GM19328 (cell line): ENCODE measurements around the gene CNPY4.
A peak's percentile ranks its signal among the peaks of the same experiment; 100 is the strongest.

Experiments
- ATAC-seq: cut with Tn5 transposase; IDR thresholded peaks from one replicate; pipeline ENCODE4 v1.9.1; 2021; ENCODE audit warnings: mild to moderate bottlenecking, moderate library complexity; ENCODE audit not compliant: unreplicated experiment

Gene CNPY4, protein sequence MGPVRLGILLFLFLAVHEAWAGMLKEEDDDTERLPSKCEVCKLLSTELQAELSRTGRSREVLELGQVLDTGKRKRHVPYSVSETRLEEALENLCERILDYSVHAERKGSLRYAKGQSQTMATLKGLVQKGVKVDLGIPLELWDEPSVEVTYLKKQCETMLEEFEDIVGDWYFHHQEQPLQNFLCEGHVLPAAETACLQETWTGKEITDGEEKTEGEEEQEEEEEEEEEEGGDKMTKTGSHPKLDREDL

DNA sequence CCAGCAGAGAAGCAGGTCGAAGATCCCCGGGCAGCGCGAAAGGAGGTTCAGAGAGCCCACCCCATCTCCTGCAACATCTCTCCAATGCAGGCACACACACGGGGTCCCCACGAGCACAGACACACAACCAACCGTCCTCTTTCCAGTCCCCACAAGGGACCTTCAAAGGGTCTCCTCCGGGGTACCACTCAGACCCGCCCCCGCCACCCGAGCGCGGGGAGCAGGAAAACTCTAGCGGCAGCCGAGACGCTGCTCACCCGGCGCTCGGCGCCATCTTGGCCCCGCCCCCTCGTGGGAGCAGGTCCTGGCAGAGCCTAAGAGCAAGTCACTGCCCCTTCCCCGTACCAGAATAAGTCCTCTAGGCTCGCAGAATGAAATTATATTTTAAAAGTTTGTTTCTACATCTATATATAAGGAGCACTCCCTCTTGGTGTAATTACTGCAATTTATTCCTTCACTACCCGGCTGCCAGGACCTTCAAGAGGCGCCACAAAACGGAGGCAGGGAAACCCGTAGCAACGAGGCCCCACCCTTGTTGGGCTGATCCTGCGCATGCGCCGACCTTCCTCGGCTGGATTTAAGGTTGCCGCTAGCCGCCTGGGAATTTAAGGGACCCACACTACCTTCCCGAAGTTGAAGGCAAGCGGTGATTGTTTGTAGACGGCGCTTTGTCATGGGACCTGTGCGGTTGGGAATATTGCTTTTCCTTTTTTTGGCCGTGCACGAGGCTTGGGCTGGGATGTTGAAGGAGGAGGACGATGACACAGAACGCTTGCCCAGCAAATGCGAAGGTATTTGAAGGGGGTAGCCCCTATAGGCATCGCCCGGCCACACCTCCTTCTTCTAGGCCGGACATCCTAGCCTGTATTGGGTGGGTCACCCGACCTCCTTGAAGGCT is at the start of gene CNPY4, which contains the start of gene TAF6:
CNPY4 (plus strand) TSS at position 563 of the 898 bp plus-strand sequence; CDS start at position 674, 111 bp downstream.
TAF6 (minus strand) TSS at position 287 of the 898 bp plus-strand sequence. CDS start 5,149 bp downstream, outside the sequence.
- peak; percentile 64 for ATAC-seq

DNA sequence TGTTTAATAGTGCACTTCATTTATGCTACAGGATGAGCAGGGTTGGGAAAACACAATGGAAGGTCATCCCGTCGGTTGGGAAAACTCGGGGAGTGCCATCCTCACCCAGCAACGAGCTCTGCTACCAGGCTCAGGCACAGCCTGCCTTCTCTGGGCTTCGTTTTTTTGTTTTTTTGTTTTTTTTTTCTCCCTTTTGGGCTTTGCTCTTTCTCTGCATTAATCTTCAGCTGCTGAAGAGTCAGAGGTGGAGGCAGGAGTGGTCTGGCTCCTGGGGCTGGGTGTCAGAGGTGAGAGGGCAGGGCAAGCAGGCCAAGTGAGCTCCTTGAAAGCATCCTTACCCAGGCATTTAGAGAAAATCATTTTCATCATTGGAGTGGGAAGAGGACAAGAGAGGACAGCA is 49.4 kb upstream of the CNPY4 start:
- ATAC-seq: no peak

DNA sequence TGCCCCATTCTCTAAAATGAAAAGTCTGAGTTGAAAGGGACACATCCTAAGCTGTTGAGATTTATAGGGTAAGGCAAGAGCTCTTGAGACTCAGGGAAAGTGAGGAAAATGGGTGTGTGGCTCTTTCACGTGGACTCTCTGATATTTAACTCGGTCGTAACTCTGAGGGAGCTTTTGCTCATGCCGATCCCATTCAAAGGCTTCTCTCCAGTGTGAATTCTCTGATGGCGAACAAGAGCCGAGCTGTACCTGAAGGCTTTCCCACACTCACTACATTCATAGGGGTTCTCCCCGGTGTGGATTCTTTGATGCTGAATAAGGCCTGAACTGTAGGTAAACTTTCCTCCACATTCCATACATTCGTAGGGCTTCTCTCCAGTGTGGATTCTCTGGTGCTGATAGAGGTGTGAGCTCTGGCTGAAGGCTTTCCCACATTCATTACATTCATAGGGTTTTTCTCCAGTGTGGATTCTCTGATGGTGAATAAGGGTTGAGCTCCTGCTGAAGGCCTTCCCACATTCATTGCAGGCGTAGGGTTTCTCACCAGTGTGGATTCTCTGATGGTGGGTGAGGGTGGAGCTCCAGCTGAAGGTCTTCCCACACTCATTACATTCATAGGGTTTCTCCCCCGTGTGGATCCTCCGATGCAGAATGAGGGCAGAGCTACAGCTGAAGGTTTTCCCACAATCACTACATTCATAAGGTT is 48.3 kb upstream of the CNPY4 start:
- no peak for ATAC-seq

DNA sequence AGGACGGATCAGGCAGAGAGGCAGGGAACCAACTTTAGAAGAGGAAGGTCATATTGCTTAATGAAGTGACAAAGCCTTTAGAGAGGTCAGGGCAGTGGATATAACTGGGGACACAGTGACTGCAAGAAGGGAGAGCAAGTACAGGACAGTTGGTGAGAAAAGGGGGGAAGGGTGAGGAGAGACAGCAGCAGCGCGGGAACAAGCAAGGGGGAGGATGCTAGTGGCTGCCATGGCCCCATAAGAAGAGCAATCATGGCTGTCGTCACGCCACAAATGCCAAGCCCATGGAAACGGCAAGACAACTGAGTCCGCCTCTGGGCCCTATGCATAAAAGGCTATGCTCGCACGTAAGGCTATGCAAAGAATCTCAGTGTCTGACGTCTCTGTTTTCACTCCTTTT is 47.0 kb upstream of the CNPY4 start:
- no peak for ATAC-seq

DNA sequence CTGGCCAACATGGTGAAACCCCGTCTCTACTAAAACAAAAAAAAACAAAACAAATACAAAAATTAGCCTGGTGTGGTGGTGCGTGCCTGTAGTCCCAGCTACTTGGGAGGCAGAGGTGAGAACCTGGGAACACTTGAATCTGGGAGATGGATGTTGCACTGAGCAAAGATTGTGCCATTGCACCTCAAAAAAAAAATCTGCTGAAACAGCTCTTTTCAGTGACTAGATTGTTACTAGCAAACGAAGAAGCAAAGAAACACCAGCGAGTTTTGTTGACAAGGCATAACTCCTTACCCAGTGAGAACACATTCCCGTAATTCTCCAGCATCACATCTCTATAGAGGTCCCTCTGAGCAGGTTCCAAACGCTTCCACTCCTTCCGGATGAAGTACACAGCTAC is 44.6 kb upstream of the CNPY4 start:
- no peak for ATAC-seq

DNA sequence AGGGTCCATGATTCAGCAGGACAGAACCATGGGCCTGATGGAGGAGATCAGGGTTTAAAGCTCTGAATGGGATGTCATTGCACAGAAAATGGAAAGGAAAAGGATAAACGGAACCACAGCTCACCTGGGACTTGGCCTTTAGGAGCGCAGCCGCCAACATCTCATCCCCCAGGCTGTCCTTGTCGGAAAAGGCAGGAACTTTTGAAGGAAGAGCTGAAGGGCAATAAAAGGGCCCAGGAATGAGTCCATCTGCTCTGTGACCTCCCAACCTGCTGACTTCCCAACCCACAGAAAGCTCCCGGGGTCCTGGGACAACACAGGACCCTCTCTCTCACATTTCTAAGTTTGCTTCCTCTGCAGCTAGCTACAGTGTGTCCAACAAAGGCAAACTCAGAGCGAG is 44.0 kb upstream of the CNPY4 start:
- ATAC-seq: no peak

DNA sequence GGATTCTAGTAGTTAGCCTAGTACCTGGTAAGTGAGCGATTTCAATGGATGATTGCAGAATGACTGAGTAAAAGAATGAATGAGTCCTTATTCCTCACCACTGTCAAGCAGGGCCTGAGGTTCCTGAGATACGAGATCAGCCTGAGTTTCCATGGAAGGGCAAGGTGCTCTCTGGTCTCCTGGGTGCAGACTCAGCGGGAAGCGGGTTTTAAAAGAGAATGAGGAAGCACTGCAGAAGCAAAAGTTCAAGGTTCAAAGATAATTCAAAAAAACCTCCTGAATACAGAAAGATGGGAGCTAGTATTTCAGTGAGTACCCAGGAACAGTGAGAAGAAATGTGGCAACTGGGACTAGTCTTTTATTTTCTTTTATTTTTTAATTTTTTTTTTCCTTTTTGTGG is 42.2 kb upstream of the CNPY4 start:
- no peak for ATAC-seq

DNA sequence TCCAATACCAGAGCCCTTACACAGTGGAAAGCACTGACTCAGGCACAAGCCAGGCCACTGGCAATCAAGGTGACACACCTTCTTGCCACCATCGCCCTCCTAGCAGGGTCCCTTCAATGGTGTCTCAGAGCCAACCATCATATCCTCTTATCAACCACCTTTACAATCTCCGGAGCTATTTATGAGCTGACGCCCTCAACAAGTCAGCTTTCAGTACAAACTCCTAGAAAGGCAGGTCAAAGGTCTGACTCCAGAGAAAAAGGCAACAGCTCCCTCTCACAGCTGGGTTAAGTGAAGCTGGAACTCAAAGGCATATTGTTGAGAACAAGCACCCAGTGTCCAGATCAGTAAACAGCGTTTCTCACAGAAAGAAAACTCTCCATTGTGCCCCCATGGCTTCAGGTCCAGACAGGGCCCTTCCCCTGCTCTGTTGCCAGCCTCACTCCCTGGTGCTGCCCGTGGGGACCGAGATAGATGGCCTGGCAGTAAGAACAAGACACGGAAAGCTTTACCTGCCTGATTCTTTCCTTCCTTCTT is 40.3 kb upstream of the CNPY4 start:
- no peak for ATAC-seq

DNA sequence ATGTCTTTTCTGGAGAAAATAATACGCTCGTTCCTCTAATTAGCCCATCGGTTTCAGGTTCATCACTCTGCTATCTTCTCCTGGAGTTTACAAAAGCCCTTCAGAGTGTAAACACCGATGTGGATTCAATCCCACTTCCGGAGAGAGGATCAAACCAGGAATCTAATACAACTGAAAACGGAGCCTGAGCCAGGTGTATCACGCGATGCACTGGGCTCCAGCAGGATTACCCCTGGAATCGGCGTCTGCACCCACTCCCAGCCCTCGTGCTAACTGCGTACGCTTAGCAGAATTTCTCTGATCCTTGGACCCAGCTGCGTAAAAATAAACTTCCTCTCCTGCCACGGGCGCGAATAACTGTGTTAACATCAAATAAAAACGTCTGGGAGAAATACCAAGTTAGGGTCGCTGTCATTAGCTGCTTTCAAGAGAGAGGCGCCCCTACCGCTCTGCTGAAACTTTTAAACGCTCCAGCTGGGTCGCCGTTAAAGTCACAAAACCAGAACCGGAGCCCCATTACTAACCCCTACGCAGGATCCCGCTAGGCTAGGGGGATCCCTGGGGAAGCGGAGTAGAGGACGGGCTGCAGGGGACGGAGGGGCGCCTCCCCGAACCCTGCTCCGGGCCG is 38.4 kb upstream of the CNPY4 start:
- ATAC-seq: peak; percentile 10

DNA sequence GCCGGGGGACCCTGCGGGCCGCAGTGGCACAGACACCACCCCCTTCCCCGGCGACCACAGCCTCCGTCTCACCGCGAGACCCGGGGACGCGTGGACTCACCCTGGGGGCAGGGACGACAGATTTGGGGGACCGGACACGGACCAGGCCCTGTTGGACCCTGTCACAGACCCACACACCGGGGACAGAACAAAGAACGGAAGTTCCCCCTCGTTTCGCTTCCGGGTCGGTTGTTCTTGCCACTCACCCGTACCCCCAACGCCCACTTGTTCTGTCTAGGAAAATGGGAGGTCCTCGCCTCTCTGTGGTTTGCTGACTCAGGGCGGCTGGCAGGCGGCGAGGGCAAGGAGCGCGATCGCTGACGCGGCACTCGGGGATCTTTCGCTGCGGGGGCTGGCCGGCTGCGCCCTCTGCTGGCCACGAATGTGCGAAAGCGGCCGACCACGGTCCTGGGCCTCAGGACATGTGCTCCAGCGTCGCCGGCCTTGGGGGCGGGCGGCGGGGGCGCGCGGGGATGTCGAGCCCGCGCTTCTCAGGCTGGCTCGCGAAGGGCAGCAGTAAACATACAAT is 37.8 kb upstream of the CNPY4 start, which contains the start of gene ZNF3:
ZNF3 (minus strand) TSS at position 189 of the 568 bp plus-strand sequence. CDS start 4,366 bp downstream, outside the sequence.
- peak; percentile 73 for ATAC-seq

DNA sequence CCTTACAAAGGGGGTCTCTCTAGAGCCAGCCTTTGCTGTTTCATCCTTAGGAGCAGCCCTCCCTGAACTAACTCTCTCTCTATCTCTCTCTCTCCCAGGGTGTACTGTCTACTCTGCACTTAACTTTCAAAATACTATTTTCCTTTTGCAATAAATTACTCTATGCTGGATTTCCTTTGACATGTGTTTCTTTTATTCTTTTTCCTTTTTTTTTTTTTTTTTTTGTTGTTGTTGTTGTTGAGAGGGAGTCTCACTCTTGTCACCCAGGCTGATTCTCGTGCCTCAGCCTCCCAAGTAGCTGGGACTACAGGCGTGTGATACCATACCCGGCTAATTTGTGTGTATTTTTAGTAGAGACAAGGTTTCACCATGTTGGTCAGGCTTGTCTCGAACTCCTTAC is 36.5 kb upstream of the CNPY4 start:
- no peak for ATAC-seq

DNA sequence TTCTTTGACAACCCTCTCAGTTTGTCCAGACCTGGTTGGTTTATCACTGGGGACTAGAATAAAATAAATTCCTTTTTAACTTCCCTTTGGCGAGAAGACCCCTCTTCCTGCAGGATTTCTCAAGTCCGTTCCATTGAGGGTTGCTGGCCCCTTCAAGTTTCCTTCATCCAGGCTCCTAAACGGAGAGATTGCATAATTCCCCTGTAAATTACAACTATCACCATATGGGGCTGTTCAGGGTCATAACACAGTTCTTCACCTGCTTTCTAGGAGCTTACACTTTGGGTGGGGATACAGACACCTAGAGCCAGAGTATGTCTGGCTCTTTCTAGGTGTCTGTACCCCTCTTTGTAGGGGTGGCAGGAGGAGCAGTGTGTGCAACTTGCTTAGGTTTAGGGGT is 33.9 kb upstream of the CNPY4 start:
- ATAC-seq: no peak

DNA sequence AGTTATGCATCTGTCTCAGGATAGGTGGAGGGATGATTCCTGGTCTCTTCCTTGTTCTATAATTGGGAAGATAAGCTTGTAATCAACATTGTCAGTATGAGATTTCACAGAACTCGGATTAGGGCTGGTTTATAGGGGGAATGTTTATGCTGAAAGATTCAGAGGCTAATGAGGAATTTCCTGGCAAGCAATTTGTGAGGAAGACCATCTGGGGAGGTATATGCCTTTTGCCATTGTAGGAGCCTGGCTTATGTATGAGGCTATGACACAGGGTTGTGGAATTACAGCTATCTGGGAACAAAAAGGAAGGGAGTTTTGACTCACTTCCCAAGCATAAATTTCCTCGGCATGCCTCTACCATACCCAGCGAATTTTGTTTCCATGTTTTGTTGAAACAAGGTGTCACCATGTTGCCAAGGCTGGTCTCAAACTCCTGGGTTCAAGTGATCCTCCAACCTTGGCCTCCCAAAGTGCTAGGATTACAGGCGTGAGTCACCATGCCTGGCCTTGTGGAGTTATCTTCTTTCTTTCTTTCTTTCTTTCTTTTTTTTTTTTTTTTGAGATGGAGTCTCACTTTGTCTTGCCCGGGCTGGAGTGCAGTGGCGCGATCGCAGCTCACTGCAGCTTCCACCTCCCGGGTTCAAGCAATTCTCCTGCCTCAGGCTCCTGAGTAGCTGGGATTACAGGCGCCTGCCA is 32.2 kb upstream of the CNPY4 start:
- ATAC-seq: no peak

DNA sequence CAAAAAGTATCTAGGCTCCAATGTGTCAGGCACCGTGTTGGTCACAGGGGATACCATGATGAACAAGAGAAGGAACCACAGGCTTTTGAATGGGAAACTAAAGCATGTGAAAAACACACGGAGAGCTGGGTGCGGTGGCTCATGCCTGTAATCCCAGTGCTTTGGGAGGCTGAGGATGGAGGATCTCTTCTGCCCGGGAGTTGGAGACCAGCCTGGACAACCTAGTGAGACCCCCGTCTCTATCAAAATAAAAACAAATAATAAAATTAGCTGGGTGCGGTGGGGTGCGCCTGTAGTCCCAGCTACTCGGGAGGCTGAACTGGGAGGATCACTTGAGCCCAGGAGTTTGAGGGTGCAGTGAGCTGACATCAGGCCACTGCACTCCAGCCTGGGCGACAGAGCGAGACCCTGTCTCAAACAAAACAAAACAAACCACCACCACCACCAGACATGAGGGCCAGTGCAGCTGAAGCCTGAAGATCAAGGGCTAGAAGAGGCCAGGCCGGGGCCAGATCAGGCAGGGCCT is 31.3 kb upstream of the CNPY4 start:
- ATAC-seq: no peak

DNA sequence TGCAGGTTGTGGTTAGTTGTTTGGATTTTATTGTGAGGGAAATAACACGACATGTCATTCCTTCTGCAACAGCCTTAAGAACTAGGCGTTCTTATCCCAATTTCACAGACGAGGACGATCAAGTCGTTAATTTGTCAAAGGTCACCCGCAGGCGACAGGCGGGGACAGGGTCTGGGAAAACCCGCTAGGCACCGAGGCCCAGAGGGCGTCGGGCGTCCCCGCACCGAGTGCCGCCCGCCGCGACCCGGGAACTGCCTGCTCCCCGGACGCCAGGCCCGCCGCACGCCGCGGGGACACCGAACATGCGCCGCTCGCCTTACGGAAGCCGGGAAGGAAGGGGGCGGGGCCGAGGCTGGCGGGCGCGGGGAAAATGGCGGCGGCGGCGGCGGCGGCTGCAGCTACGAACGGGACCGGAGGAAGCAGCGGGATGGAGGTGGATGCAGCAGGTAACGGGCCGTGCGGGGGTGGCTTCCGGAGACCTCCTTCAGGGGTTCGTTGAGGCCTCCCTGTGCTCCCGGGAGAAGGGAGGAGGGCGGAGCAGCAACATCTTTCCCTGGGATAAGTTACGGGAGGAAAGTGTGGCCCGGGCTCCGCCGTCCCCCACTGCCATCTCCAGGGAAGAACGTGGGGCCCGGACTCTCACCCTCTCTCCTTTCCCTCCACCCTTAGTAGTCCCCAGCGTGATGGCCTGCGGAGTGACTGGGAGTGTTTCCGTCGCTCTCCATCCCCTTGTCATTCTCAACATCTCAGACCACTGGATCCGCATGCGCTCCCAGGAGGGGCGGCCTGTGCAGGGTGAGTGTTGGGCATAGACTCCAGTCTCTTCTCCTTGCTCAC is 30.6 kb upstream of the CNPY4 start, which contains the start of gene COPS6:
COPS6 (plus strand) TSS at position 349 of the 837 bp plus-strand sequence; CDS start at position 371, 22 bp downstream.
- no peak for ATAC-seq

DNA sequence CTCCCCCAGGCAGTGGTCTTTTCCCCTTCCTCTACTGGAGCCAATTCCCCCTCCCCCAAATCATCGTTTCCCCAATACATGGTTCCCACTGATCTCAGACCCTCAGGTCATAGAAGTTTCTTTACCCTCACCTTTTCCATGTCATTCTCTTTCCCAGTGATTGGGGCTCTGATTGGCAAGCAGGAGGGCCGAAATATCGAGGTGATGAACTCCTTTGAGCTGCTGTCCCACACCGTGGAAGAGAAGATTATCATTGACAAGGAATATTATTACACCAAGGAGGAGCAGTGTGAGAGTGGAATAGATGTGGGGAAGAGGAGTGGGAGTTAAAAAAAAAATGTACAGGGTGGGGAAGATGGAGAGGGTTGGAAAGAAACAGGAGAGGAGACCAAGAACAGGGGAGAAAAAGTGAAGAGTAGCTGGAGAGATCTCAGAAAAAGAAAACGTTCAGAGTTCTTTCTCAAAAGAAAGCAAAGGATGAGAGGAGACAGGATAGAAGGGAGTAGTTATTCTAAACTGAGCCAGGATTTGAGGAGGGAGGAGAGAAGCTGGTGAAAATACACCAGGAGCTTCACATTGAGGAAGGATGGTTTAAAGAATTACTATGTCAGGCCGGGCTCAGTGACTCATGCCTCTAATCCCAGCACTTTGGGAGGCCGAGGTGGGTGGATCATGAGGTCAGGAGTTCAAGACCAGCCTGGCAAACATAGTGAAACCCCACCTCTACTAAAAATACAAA is 29.8 kb upstream of the CNPY4 start:
- no peak for ATAC-seq

DNA sequence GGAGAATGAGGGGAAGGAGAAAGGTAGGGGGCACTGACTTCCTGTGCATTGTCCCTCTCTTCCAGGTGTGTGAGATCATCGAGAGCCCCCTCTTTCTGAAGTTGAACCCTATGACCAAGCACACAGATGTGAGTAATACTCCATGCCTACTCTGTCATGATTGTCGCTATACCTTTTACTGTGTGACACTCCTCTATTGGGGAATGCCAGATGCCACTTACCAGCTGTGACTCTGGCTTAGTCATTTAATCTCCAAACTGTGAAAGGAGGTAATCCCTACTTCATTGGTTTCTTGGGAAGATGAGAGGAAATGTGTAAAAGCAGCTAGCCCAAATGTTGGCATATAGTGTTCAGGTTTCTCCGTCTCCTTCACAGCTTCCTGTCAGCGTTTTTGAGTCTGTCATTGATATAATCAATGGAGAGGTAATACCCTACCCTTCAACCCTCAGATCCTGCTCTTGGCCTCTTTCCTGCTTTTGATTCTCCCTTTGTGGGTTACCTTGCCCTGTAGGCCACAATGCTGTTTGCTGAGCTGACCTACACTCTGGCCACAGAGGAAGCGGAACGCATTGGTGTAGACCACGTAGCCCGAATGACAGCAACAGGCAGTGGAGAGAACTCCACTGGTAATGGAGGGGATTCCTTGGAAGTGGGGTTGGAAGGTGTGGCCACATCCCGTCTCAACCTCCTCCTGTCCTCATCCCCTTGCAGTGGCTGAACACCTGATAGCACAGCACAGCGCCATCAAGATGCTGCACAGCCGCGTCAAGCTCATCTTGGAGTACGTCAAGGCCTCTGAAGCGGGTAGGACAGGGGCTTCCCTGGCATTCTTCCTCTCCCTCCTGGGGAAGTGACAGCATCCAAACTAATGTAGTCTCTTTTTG is 28.7 kb upstream of the CNPY4 start:
- ATAC-seq: no peak
